SK-N-MC (cell line): ENCODE data around the gene SERPINE1.

Source experiments
- EZH2 ChIP-seq: fragments of 200-600 bp; sonication (generic); IDR thresholded peaks from one replicate; pipeline ENCODE4 v1.6.1; 2017; ENCODE audit warnings: antibody characterized with exemption
- FOXP2 ChIP-seq: optimal IDR thresholded peaks from 2 replicates; pipeline ENCODE3; 2011; ENCODE audit warnings: mild to moderate bottlenecking, moderate library complexity; ENCODE audit not compliant: insufficient read depth; ENCODE audit errors: extremely low read length, control extremely low read depth
- POLR2AphosphoS5 ChIP-seq: IDR thresholded peaks from 2 replicates; pipeline ENCODE4 v1.6.1; 2012; ENCODE audit warnings: mild to moderate bottlenecking, low read depth, low read length, borderline replicate concordance

GRCh38 chr7:101140339-101140699 is 13.4 kb downstream of the SERPINE1 start:
- TF ChIP-seq POLR2AphosphoS5 (no peak), EZH2 (no peak), FOXP2 (no peak)
